Kidney (tissue), 14 donors: Measurements from ENCODE around the gene NDE1. TPM values are rescaled to one million over a fixed set of nuclear protein-coding genes. Genes with fewer than 3 reads are reported as not detected.

Experiments
- DNase-seq, 5 donors: peaks; one replicate each; pipeline ENCODE4 v3.0.0-alpha.2; 2013 to 2020
- FAIRE-seq: peaks from 2 replicates; lab custom pipeline; 2012; peaks lifted over from hg19 to GRCh38; lab: Jason Lieb, UNC
- H3K27ac ChIP-seq, 2 donors: one replicate each; pipeline ENCODE4 v1.7.0; 2013; ENCODE audit warnings: low read depth in 2 of 2, low read length in 2 of 2, inconsistent platforms in 1 of 2
- H3K27me3 ChIP-seq: one replicate; pipeline ENCODE4 v1.7.1; 2013; ENCODE audit warnings: low read length, inconsistent platforms; ENCODE audit not compliant: control insufficient read depth, insufficient read depth
- H3K36me3 ChIP-seq, 3 donors: one replicate each; pipeline versions ENCODE4 v1.7.0 to v1.7.1; 2013; ENCODE audit warnings: low read length in 3 of 3, control low read depth in 1 of 3, inconsistent platforms in 1 of 3; ENCODE audit not compliant: insufficient read depth in 3 of 3, control insufficient read depth in 2 of 3
- H3K4me1 ChIP-seq, 3 donors: one replicate each; pipeline versions ENCODE4 v1.7.0 to v1.7.1; 2013; ENCODE audit warnings: low read length in 3 of 3, inconsistent platforms in 1 of 3, low read depth in 1 of 3; ENCODE audit not compliant: control insufficient read depth in 2 of 3, insufficient read depth in 2 of 3
- H3K4me3 ChIP-seq, 3 donors: one replicate each; pipeline versions ENCODE4 v1.7.0 to v1.8.1; 2013; ENCODE audit warnings: low read length in 3 of 3, control low read depth in 1 of 3, inconsistent platforms in 1 of 3
- H3K9ac ChIP-seq, 3 donors: one replicate each; pipeline versions ENCODE4 v1.7.0 to v1.7.1; 2013; ENCODE audit warnings: low read length in 3 of 3, control low read depth in 1 of 3, inconsistent platforms in 1 of 3
- H3K9me3 ChIP-seq, 3 donors: one replicate each; pipeline versions ENCODE4 v1.7.0 to v1.7.1; 2013; ENCODE audit warnings: low read length in 3 of 3, control low read depth in 1 of 3, inconsistent platforms in 1 of 3; ENCODE audit not compliant: control insufficient read depth in 2 of 3, insufficient read depth in 1 of 3
- intact Hi-C: fragments of 100-400 bp; cut with DNase I; formaldehyde crosslinking; loops from one replicate; pipeline ENCODE4 v1.11.1; 2022
- polyA plus RNA-seq: library from polyadenylated mRNA; stranded (reverse); fragments of 350-450 nt; fragmentation: Illumina TruSeq; extraction: RNeasy Lipid Tissue Mini Kit (QIAGEN cat#74804); gene quantifications from one replicate; pipeline ENCODE4 v1.2.3, GENCODE V29; 2014; ENCODE audit warnings: low read depth, low replicate concordance; ENCODE audit not compliant: insufficient read depth
- total RNA-seq: library from RNA; stranded (reverse); fragmentation: NEBNext Ultra II Directional; extraction: Animal tissue kit (Norgen Biotek cat#: 25700); gene quantifications from one replicate; pipeline ENCODE4 v1.2.1, GENCODE V29; 2021
- TF ChIP-seq, protein P1 (sequence below): IDR thresholded peaks from 3 replicates; pipeline ENCODE4 v1.5.1; 2012; ENCODE audit warnings: mild to moderate bottlenecking, moderate library complexity, borderline replicate concordance; ENCODE audit not compliant: insufficient read depth; ENCODE audit errors: extremely low read depth
- donor health status: control.
- donor health status: control.
- donor health status: control.
- donor health status: control.
- donor health status: control.
- donor health status: DM: yes; HTN: yes; CAD: no.
- donor health status: Normal renal cell carcinoma (clear cell type).

Gene NDE1
- total and polyA plus RNA-seq, 2 donors from 2014 or later = 4.6 to 31.7 TPM

DNA sequence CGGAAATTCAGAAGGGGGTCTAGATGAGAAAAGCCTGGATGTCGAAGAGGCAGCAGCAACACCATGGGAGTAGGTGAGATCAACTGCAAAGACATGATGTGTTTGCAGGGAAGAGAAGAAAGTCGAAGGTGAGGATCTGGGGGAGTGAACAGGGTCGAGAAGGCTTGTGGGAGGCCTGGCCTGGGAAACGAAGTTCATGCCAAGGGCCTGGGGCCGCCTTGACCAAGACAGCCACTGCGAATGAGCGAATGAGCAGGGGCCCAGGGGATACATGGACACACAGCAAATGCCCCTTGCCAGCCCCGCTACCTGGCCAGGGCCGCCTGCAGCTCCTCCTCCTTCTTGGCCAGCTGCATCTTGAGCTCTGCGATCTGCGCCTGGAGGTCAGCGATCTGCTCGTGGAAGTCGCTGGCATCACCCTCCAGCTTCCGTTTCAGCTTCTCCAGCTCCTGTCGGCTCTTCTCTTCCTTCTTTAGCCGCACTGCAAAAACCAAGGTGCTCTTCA lies 87.1 kb downstream of the NDE1 start:
- Histone ChIP-seq H3K9me3 (peaks cover 0 to 5% (median 0%) of the 10 kb centered on the region in 3 donors), H3K27ac (no peak overlapping the region), H3K36me3 (no peaks in the 10 kb centered on the region), H3K4me1 (no peaks in the 10 kb centered on the region), H3K4me3 (no peak overlapping the region), H3K9ac (no peak overlapping the region), H3K27me3 (no peaks in the 10 kb centered on the region)
- intact Hi-C loops = no loop called here
- TF ChIP-seq, protein P1, sequence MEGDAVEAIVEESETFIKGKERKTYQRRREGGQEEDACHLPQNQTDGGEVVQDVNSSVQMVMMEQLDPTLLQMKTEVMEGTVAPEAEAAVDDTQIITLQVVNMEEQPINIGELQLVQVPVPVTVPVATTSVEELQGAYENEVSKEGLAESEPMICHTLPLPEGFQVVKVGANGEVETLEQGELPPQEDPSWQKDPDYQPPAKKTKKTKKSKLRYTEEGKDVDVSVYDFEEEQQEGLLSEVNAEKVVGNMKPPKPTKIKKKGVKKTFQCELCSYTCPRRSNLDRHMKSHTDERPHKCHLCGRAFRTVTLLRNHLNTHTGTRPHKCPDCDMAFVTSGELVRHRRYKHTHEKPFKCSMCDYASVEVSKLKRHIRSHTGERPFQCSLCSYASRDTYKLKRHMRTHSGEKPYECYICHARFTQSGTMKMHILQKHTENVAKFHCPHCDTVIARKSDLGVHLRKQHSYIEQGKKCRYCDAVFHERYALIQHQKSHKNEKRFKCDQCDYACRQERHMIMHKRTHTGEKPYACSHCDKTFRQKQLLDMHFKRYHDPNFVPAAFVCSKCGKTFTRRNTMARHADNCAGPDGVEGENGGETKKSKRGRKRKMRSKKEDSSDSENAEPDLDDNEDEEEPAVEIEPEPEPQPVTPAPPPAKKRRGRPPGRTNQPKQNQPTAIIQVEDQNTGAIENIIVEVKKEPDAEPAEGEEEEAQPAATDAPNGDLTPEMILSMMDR = no peak
- DNase-seq (no peak), FAIRE-seq (no peak)

DNA sequence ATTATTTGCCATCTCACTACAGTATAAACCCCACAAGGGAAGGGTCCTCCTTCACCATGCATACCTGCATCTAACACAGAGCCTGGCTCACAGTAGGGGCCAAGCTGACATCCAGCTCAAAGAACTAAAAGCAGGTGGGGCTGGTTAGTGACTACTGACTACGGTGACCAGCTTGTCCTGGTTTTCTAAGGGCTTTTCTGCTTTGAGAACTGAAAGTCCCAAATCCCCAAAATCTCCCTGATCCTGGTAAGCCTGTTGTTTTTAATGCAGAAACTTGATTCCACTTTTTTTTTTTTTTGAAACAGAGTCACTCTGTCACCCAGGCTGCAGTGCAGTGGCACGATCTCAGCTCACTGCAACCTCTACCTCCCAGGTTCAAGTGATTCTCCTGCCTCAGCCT lies 89.4 kb downstream of the NDE1 start:
- Histone ChIP-seq H3K9ac (no peak overlapping the region), H3K4me3 (no peak overlapping the region), H3K27me3 (no peaks in the 10 kb centered on the region), H3K4me1 (no peaks in the 10 kb centered on the region), H3K27ac (no peak overlapping the region), H3K9me3 (peaks cover 0 to 5% (median 0%) of the 10 kb centered on the region in 3 donors), H3K36me3 (no peaks in the 10 kb centered on the region)
- DNase-seq = no peak
- TF ChIP-seq, protein P1 = no peak
- intact Hi-C loops = no loop called here
- no peak for FAIRE-seq

DNA sequence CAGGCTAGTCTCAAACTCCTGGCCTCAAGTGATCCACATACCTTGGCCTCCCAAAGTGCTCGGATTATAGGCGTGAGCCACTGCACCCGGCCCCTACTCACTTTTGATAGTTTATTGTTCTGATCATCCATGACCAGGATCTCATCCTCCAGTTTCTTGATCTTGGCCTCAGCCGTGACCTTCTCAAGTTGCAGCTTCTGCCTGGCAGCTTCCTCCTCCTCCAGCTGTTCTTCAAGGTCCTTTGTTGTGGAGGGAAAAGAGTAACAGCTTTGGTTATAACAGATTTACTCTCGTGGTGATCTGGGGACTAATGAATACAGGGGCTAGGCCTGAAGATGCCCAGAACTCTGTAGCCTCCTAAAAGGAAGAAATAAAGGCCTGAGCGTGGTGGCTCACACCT lies 89.9 kb downstream of the NDE1 start:
- Histone ChIP-seq H3K9me3 (peaks cover 0 to 5% (median 0%) of the 10 kb centered on the region in 3 donors), H3K27ac (no peak overlapping the region), H3K9ac (no peak overlapping the region), H3K36me3 (no peaks in the 10 kb centered on the region), H3K4me1 (no peaks in the 10 kb centered on the region), H3K27me3 (no peaks in the 10 kb centered on the region), H3K4me3 (no peak overlapping the region)
- TF ChIP-seq, protein P1 = no peak
- DNase-seq = peak in 3 of 5 donors; percentile 11 to 33 (median 23)
- FAIRE-seq = no peak
- intact Hi-C loops = no loop called here

DNA sequence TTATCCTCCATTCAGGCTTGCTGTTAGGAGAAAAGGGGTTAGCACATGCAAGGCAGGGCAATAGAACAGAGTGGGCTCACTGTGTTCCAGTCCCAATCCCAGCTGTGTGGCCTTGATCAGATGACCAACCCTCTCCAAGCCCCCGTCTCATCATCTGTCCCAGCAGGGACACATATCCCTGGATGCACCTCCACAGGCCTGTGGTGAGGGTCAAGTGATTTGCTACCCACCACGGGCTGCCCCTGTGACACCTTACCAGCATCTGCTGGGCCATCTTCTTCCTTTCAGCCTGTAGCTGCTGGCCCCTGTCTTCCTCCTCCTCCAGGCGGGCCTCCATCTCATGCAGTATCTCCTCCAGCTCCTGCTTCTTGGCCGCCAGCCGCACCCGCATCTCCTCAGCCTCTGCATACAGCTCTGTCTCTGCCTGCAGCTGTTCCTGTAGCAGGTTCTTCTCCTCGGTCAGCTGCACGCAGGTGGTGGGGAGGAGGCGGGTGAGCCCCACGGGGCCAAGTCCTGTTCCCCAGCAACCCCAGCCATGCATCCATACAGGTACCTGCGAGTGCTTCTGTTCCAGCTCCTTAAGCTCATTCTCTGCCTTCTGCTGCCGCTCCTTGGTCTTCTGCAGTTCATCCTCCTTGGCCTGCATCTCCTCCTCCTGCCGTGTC lies 91.3 kb downstream of the NDE1 start:
- H3K27me3 ChIP-seq = no peaks in the 10 kb centered on the region
- FAIRE-seq = no peak

More for the DNA sequence above, 91.3 kb downstream of the NDE1 start:
- DNase-seq = no peak
- H3K4me1 ChIP-seq = no peaks in the 10 kb centered on the region
- H3K4me3 ChIP-seq = no peak overlapping the region
- no peak overlapping the region for H3K9ac ChIP-seq
- TF ChIP-seq, protein P1 = no peak
- H3K27ac ChIP-seq = no peak overlapping the region
- H3K9me3 ChIP-seq = peaks cover 0 to 5% (median 0%) of the 10 kb centered on the region in 3 donors
- no peaks in the 10 kb centered on the region for H3K36me3 ChIP-seq
- intact Hi-C loops = no loop called here
